Activated CD8-positive, alpha-beta T cell treated with anti-CD3 and anti-CD28 coated beads for 36 hours (primary cell): ENCODE data around the gene PYROXD2. TPM values are rescaled to one million over a fixed set of nuclear protein-coding genes. Genes with fewer than 3 reads are reported as not detected.

Experiments
- ATAC-seq: fragments of 200-7000 bp; cut with Tn5 transposase; one replicate; pipeline ENCODE4 v1.10.0; 2021; ENCODE audit warnings: mild to moderate bottlenecking, moderate library complexity
- CTCF ChIA-PET: fragments of 350-600 bp; sonication (Branson Sonifier 250); formaldehyde crosslinking; loops from one replicate; lab custom pipeline; 2021; ENCODE audit warnings: antibody characterized with exemption; lab: Charles Lee
- POLR2A ChIA-PET: fragments of 350-600 bp; sonication (Branson Sonifier 250); formaldehyde crosslinking; loops from one replicate; lab custom pipeline; 2021; ENCODE audit warnings: antibody characterized with exemption; lab: Charles Lee
- DNase-seq: peaks from one replicate; pipeline ENCODE4 v3.0.0-alpha.2; 2020
- H3K27ac Mint-ChIP-seq: one replicate; pipeline ENCODE4 v1.8.0; 2021; ENCODE audit warnings: mild to moderate bottlenecking, mixed read lengths
- H3K27me3 Mint-ChIP-seq: one replicate; pipeline ENCODE4 v1.8.0; 2021; ENCODE audit warnings: mixed read lengths
- H3K36me3 Mint-ChIP-seq: one replicate; pipeline ENCODE4 v1.8.0; 2021; ENCODE audit warnings: low read depth, mixed read lengths
- H3K4me1 Mint-ChIP-seq: one replicate; pipeline ENCODE4 v1.8.0; 2021; ENCODE audit warnings: low read depth, mixed read lengths
- H3K4me3 Mint-ChIP-seq: one replicate; pipeline ENCODE4 v1.8.0; 2021; ENCODE audit warnings: mild to moderate bottlenecking, moderate library complexity, mixed read lengths
- H3K9me3 Mint-ChIP-seq: one replicate; pipeline ENCODE4 v1.8.0; 2021; ENCODE audit warnings: mixed read lengths
- intact Hi-C: fragments of 100-400 bp; cut with micrococcal nuclease; formaldehyde crosslinking; loops from one replicate; pipeline ENCODE4 v1.10.0; 2022
- total RNA-seq, 2 experiments: library from RNA; stranded (reverse); gene quantifications; one replicate each; pipeline ENCODE4 v1.2.3, GENCODE V29; 2021
- TF ChIP-seq, protein P1 (sequence below): fragments of 200-600 bp; IDR thresholded peaks from one replicate; pipeline ENCODE4 v1.8.0; 2022; ENCODE audit warnings: antibody characterized with exemption, mild to moderate bottlenecking

PYROXD2 gene
- total RNA-seq, 2 experiments from 2014 or later = 5.3 to 6.2 TPM

DNA sequence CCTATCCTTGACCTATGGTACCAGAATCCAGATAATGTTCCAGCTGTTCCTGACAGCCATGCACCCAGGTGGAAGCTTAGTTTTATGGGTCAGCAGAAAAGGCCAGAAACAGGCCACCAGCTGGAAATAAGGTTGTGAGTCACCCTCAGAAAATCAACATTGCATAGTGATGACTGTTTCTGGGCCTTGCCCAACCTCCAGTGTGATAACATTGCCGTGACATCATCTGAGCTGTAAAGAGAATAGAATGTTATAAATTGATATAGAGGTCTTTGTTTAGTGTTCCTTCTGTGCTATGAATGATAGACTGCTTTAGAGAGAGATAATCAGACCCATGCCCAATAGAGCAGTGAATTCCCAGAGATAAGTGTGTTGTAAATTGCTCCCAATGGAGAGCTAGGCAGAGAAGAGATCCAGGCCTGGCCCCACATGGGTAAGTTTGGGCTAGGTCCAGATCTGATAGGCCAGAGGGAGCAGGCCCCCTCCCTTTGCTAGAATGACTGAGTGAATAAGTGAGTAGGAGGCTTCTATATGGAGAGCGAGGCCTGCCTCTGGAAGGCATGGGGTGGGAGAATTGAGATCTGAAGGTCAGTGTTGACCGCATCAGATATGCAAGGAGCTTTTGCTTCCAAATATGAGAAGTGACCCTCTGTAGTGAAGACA, 46.0 kb upstream of the PYROXD2 start:
- peaks cover 13% of the 10 kb centered on the region for H3K27me3 Mint-ChIP-seq
- DNase-seq (no peak), ATAC-seq (no peak)

DNA sequence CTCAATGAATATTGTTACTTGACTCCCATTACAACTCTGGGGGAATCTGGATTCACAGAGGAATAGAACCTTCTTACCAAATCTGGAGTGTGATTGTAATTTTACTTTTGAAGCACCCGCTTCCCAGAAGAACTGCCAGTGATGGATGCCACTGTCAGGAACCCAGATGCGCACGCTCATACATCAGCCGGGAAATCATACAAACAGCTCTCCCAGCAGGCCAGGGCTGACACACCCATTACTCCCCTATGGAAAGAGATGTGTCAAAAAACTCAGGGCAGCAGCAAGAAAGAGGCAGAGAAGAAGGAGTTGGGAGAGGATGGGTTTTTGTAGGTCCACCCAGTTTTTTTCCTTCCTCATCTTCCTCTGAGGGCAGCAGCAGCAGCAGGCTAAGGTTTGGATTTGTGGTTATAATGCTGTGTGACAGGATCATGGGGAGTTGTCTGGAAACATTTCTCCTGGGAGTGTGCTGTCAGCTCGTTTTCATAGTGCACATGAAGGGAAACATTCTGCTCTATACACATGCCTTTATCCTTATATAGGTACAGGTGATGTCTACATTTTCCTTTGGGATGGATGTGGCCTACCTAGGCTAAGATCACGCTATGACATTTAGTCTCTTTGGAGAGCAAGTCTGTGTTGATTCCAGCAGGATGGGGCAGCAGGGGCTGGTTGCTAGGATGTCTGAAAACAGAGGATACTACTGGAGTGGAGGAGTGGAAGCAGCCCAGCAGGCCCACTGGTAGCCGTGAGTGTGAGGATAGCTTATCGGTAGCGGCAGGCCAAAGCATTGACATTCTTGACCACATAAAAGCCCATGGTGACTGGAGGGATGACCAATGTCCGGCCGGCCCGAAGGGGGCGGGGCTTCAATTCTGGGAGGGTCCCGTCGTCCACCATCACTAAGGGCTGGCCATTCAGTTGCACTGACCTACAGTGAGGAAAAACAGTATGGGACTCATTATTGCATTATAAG, 44.1 kb upstream of the PYROXD2 start:
- ChIA-PET POLR2A (no interaction called here), CTCF (interaction anchor here (0.6 to 2.3 kb wide), 2 partner anchors 8 to 32 kb away, joined by 3 to 8 read pairs; no protein-coding TSS in a partner anchor)
- H3K27ac Mint-ChIP-seq = no peak overlapping the region
- intact Hi-C loops = no loop called here
- H3K27me3 Mint-ChIP-seq = peaks cover 13% of the 10 kb centered on the region
- no peak overlapping the region for H3K4me3 Mint-ChIP-seq
- TF ChIP-seq, protein P1, sequence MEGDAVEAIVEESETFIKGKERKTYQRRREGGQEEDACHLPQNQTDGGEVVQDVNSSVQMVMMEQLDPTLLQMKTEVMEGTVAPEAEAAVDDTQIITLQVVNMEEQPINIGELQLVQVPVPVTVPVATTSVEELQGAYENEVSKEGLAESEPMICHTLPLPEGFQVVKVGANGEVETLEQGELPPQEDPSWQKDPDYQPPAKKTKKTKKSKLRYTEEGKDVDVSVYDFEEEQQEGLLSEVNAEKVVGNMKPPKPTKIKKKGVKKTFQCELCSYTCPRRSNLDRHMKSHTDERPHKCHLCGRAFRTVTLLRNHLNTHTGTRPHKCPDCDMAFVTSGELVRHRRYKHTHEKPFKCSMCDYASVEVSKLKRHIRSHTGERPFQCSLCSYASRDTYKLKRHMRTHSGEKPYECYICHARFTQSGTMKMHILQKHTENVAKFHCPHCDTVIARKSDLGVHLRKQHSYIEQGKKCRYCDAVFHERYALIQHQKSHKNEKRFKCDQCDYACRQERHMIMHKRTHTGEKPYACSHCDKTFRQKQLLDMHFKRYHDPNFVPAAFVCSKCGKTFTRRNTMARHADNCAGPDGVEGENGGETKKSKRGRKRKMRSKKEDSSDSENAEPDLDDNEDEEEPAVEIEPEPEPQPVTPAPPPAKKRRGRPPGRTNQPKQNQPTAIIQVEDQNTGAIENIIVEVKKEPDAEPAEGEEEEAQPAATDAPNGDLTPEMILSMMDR = no peak
- DNase-seq (no peak), ATAC-seq (no peak)
- no peaks in the 10 kb centered on the region for H3K36me3 Mint-ChIP-seq
- H3K4me1 Mint-ChIP-seq = no peaks in the 10 kb centered on the region
- no peaks in the 10 kb centered on the region for H3K9me3 Mint-ChIP-seq

More for the DNA sequence above, 46.0 kb upstream of the PYROXD2 start:
- Mint-ChIP-seq H3K4me3 (no peak overlapping the region), H3K27ac (no peak overlapping the region), H3K36me3 (no peaks in the 10 kb centered on the region), H3K4me1 (no peaks in the 10 kb centered on the region), H3K9me3 (no peaks in the 10 kb centered on the region)
- ChIA-PET CTCF (interaction anchor here (1.0 kb wide), 1 partner anchor 35 kb away, joined by 4 read pairs; no protein-coding TSS in a partner anchor), POLR2A (no interaction called here)
- TF ChIP-seq, protein P1 = no peak
- intact Hi-C loops = no loop called here

DNA sequence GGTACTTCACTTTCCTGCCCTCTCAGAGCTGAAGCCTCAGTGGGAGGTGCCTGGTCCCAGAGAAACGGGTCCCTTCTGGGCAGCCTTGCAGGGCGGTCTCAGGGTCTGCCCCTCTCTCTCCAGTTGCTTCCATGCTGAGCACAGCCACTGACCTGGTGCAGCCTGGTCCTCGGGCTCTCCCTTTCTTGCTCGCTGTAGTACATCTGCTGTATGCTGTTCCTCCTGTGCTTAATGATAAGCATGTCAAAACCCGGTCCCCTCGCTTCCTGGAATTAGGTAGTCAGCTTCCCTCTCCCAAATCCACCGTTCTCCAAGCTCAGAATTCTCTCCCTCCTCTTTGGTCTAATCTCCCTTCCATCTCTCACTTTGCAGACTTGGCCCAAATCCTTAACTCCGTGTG, 42.7 kb upstream of the PYROXD2 start:
- Mint-ChIP-seq H3K36me3 (no peaks in the 10 kb centered on the region), H3K27ac (no peak overlapping the region), H3K27me3 (peaks cover 12% of the 10 kb centered on the region), H3K9me3 (no peaks in the 10 kb centered on the region), H3K4me1 (no peaks in the 10 kb centered on the region), H3K4me3 (no peak overlapping the region)
- no peak for ATAC-seq
- intact Hi-C loops = no loop called here
- DNase-seq = no peak
- TF ChIP-seq, protein P1 = no peak
- POLR2A ChIA-PET = no interaction called here
- CTCF ChIA-PET = interaction anchor here (0.7 to 2.3 kb wide), 2 partner anchors 10 to 542 kb away, joined by 3 to 8 read pairs; no protein-coding TSS in a partner anchor

DNA sequence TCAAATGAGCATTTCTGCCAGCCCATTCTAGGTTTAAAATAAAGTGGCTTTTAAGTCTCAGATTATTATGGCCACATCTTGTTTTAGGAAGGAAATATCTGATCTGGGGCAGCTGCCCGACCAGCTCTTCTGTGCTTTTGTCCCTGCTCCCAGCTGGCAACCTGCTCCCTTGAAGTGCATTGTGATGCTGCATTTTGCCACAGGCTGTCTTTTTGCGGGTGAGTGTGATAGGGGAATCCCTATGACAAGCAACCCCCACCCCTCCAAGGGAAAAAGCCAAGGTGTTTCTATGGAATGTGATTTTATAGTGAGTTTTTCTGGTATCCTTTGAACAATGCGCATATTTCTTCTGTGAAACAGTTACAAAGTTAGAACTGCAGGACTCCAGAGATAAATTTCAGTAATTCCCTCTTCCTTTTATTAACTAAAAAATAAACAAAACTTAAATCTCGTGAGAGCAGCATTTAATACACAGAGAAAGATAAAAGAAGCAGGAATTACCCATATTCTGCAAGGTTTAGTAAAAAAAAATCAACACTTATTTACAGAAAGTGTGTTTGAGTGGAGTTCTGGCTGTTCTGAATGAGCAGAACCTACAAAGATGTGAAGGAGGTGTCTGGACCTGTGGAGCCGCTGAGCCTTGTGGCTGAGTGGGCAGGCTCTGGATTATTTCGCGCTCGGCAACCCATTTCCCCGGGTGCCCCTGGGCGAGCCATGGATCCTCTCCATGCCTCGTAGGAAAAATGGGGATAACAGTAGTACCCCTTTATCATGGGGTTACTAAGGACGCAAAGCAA, 41.9 kb upstream of the PYROXD2 start:
- Mint-ChIP-seq H3K36me3 (no peaks in the 10 kb centered on the region), H3K27me3 (peaks cover 17% of the 10 kb centered on the region), H3K4me1 (no peaks in the 10 kb centered on the region), H3K4me3 (no peak overlapping the region), H3K9me3 (no peaks in the 10 kb centered on the region), H3K27ac (no peak overlapping the region)
- intact Hi-C loops = no loop called here
- TF ChIP-seq, protein P1 = no peak
- DNase-seq (no peak), ATAC-seq (no peak)
- ChIA-PET CTCF (interaction anchor here (2.3 kb wide), 1 partner anchor 10 kb away, joined by 8 read pairs; no protein-coding TSS in a partner anchor), POLR2A (interaction anchor here (0.9 kb wide), 1 partner anchor 10 kb away, joined by 3 read pairs; no protein-coding TSS in a partner anchor)
